ENCODE results near the gene SLC15A3.

- no peak for TF ChIP-seq SIN3A (IDR thresholded peaks at IDR 0.05; ENCODE audit: borderline replicate concordance, insufficient read depth, low read depth, low read length)
- TF ChIP-seq CTCF (IDR thresholded peaks at IDR 0.05), result no peak
Observed at GRCh38 chr11:60905551-60906113, 46.3 kb downstream of the SLC15A3 start.

Data from Panc1 (cell line).